ENCODE measurements around the gene MLIP.

DNA sequence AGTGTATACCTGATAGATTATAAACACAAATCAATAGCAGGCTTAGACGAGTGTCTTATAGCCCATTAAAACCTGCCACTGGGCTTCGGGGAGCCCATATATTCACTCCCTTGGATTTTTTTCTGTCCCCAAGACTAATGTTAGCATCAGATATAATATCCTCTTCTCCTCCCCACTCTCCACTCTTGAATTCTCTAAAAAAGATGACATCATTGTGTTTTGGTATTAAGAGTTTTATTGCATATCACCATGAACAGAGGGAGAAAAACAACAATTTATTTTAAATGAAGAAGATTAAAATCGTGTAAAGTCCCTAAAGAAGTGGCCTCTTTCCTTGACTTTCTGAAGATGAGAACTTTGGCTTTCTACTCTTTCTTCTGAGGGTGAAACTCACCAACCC, 84.4 kb downstream of the MLIP start:
- TF ChIP-seq USF1 (IDR thresholded peaks at IDR 0.05): no peak
- TF ChIP-seq TAF1 (IDR thresholded peaks at IDR 0.05; ENCODE audit: low read depth): no peak
- TF ChIP-seq TCF12 (IDR thresholded peaks at IDR 0.05; ENCODE audit: low read depth): no peak
- TF ChIP-seq CEBPB (IDR thresholded peaks at IDR 0.05): no peak
- no peak for TF ChIP-seq MAX (IDR thresholded peaks at IDR 0.05)
- no peak for TF ChIP-seq EP300 (IDR thresholded peaks at IDR 0.05; ENCODE audit: borderline replicate concordance)
- no peak for TF ChIP-seq EGR1 (IDR thresholded peaks at IDR 0.05)
- no peak for TF ChIP-seq FOXM1 (IDR thresholded peaks at IDR 0.05; ENCODE audit: borderline replicate concordance, low read depth)
- TF ChIP-seq, protein P1, sequence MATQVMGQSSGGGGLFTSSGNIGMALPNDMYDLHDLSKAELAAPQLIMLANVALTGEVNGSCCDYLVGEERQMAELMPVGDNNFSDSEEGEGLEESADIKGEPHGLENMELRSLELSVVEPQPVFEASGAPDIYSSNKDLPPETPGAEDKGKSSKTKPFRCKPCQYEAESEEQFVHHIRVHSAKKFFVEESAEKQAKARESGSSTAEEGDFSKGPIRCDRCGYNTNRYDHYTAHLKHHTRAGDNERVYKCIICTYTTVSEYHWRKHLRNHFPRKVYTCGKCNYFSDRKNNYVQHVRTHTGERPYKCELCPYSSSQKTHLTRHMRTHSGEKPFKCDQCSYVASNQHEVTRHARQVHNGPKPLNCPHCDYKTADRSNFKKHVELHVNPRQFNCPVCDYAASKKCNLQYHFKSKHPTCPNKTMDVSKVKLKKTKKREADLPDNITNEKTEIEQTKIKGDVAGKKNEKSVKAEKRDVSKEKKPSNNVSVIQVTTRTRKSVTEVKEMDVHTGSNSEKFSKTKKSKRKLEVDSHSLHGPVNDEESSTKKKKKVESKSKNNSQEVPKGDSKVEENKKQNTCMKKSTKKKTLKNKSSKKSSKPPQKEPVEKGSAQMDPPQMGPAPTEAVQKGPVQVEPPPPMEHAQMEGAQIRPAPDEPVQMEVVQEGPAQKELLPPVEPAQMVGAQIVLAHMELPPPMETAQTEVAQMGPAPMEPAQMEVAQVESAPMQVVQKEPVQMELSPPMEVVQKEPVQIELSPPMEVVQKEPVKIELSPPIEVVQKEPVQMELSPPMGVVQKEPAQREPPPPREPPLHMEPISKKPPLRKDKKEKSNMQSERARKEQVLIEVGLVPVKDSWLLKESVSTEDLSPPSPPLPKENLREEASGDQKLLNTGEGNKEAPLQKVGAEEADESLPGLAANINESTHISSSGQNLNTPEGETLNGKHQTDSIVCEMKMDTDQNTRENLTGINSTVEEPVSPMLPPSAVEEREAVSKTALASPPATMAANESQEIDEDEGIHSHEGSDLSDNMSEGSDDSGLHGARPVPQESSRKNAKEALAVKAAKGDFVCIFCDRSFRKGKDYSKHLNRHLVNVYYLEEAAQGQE (IDR thresholded peaks at IDR 0.05; ENCODE audit: low read depth): no peak

Measured in Ishikawa (cell line).